Loucy (cell line): ENCODE results near the gene FAM221A.

ENCODE experiments used
- CTCF ChIP-seq: fragments of 200-600 bp; sonication (generic); conservative IDR thresholded peaks from 2 replicates; pipeline ENCODE4 v1.5.1; 2014; ENCODE audit warnings: mild to moderate bottlenecking, antibody characterized with exemption, low read length
- EZH2phosphoT487 ChIP-seq: fragments of 200-600 bp; IDR thresholded peaks from 2 replicates; pipeline ENCODE4 v1.6.1; 2018; ENCODE audit warnings: antibody characterized with exemption, mild to moderate bottlenecking, moderate library complexity, borderline replicate concordance

DNA sequence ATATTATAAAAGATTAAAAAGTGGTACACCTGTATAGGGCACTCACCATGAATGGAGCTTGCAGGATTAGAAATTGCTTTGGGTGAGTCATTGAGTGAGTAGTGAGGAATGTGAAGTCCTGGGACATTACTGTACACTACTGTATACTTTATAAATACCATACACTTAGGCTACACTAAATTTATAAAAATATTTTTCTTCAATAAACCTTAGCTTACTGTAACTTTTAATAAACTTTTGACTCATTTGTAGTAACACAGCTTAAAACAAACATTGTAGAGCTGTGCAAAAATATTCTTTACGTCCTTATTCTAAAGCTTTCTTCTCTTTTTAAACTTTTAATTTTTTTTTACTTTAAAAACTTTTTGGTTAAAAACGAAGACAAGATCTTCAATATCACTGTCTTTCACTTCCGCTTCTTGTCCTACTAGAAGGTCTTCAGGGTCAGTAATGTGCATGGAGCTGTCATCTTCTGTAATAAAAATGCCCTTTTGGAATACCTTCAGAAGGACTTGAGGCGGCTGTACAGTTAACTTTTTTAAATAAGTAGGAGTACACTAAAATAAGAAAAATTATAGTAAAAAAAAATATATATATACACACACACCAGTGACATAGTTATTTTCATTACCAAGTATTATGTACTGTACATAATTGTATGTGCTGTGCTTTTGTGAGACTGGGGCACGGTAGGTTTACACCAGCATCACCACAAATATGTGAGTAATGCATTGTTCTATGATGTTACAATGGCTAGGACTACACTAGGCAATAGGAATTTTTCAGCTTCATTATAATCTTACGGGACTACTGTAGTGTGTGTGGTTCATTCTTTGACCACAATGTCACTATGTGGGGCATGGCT is 33.5 kb downstream of the FAM221A start:
- TF ChIP-seq CTCF (no peak), EZH2phosphoT487 (no peak)
